ENCODE results near the gene RGS10. TPM values are rescaled to one million over a fixed set of nuclear protein-coding genes. Genes with fewer than 3 reads are reported as not detected.
A peak's percentile ranks its signal among the peaks of the same experiment; 100 is the strongest.

RGS10 gene
- total and polyA plus RNA-seq, 2 of the 8 experiments (the other 6 are each of a cell fraction or from before 2014, with no cell fraction given), result 5.5 to 13.1 TPM

- no peak overlapping the region for H3K4ac ChIP-seq (replicated peaks; ENCODE audit: insufficient read length, low read depth, low read length)
- H2BK5ac ChIP-seq (ENCODE audit: low read depth, low read length), result no peak overlapping the region
- H4K5ac ChIP-seq (ENCODE audit: insufficient read length, low read depth, low read length), result no peak overlapping the region
- H3K4me1 ChIP-seq (replicated peaks in 1 of 4; ENCODE audit: control insufficient read depth in 3 of 4, insufficient read depth in 4 of 4, low read length in 3 of 4), result no peaks in the 10 kb centered on the region
- H2BK120ac ChIP-seq (replicated peaks; ENCODE audit: low read depth, low read length), result no peak overlapping the region
- H2BK20ac ChIP-seq (ENCODE audit: low read length), result no peak overlapping the region
- H4K8ac ChIP-seq (ENCODE audit: extremely low read depth, insufficient read depth, low read length), result no peak overlapping the region
- H4K20me1 ChIP-seq (replicated peaks in 1 of 2; ENCODE audit: control insufficient read depth in 1 of 2, insufficient read depth in 2 of 2, low read length in 2 of 2), result no peaks in the 10 kb centered on the region
- H3K4me3 ChIP-seq (ENCODE audit: extremely low read depth in 1 of 4, insufficient read depth in 2 of 4, low read depth in 3 of 4, low read length in 4 of 4), result no peak overlapping the region
- no peak overlapping the region for H3K18ac ChIP-seq (ENCODE audit: extremely low read depth, low read length)
- CTCF ChIA-PET (ENCODE audit: partially characterized antibody), result interaction anchor here (1.0 kb wide), 1 partner anchor 17 kb away, joined by 3 read pairs; no protein-coding TSS in a partner anchor
- no peak for FAIRE-seq
- H4K91ac ChIP-seq (replicated peaks; ENCODE audit: insufficient read length, low read length), result no peak overlapping the region
- no peak overlapping the region for H3K27ac ChIP-seq (ENCODE audit: low read depth, low read length)
- no peaks in the 10 kb centered on the region for H3K23me2 ChIP-seq (ENCODE audit: low read depth, low read length)
- no peak overlapping the region for H2AK5ac ChIP-seq (ENCODE audit: low read depth, low read length)
- no peak overlapping the region for H2BK15ac ChIP-seq (ENCODE audit: low read length)
- no peak overlapping the region for H2AFZ ChIP-seq (ENCODE audit: low read length)
- no peaks in the 10 kb centered on the region for H3K27me3 ChIP-seq (replicated peaks in 1 of 4; ENCODE audit: control insufficient read depth in 3 of 4, extremely low read depth in 1 of 4, insufficient read depth in 3 of 4, low read length in 3 of 4)
- no peak overlapping the region for H2BK12ac ChIP-seq (ENCODE audit: low read depth, low read length)
- H3K14ac ChIP-seq (ENCODE audit: insufficient read length), result no peak overlapping the region
- peaks cover 0 to 10% (median under 1%) of the 10 kb centered on the region in 4 experiments; a peak in 2 of 8 replicates for H3K36me3 ChIP-seq (ENCODE audit: control insufficient read depth in 2 of 4, insufficient read depth in 4 of 4, low read length in 3 of 4)
- no peak overlapping the region for H3K23ac ChIP-seq (ENCODE audit: insufficient read length)
- 88% methylated on average over 8 of the region's 8 CpGs; no CpG with 5 or more reads in 1 of the 2 experiments for WGBS, 2 experiments (ENCODE audit: extremely low coverage in 1 of 2, insufficient coverage in 1 of 2, insufficient read length in 1 of 2, insufficient replicate concordance in 2 of 2, low coverage in 1 of 2, low lambda C conversion rate in 2 of 2, missing lambda C conversion rate in 1 of 2)
- no peak for TF ChIP-seq TBP (IDR thresholded peaks at IDR 0.05; ENCODE audit: low read depth, low read length)
- TF ChIP-seq RAD21 (IDR thresholded peaks at IDR 0.05 in 1 of 2, conservative IDR thresholded peaks at IDR 0.05 in 1 of 2; ENCODE audit: low read depth in 2 of 2, low read length in 2 of 2), result peak; percentile 13 to 16; a peak in 1 of 4 replicates
- H3K79me2 ChIP-seq (ENCODE audit: control insufficient read depth in 1 of 2, insufficient read depth in 2 of 2, low read length in 2 of 2), result no peaks in the 10 kb centered on the region
- no peak overlapping the region for H3K4me2 ChIP-seq (ENCODE audit: insufficient read depth in 1 of 2, low read depth in 2 of 2, low read length in 2 of 2)
- no peak overlapping the region for H3K56ac ChIP-seq (replicated peaks; ENCODE audit: insufficient read length, low read depth, low read length)
- no peak for DNase-seq (ENCODE audit: low read depth in 1 of 2, low spot score in 2 of 2)
- POLR2A ChIA-PET (ENCODE audit: partially characterized antibody), result interaction anchor here (0.6 kb wide), 1 partner anchor 282 kb away, joined by 3 read pairs; no protein-coding TSS in a partner anchor
- H3K9ac ChIP-seq (replicated peaks in 1 of 4; ENCODE audit: extremely low read depth in 1 of 4, low read depth in 3 of 4, low read length in 3 of 4), result no peak overlapping the region
- H3K79me1 ChIP-seq (ENCODE audit: low read depth, low read length), result no peaks in the 10 kb centered on the region
- H3K9me3 ChIP-seq (ENCODE audit: insufficient read depth in 2 of 2, low read depth in 1 of 2, low read length in 1 of 2), result no peaks in the 10 kb centered on the region
These were observed 25.5 kb upstream of the RGS10 start for GRCh38 chr10:119567978-119568377.

Data from H1 (cell line).